Ascending aorta (tissue), 2 donors: Measurements from ENCODE around the gene FIGNL1. TPM values are rescaled to one million over a fixed set of nuclear protein-coding genes. Genes with fewer than 3 reads are reported as not detected.

ENCODE experiments used
- DNase-seq, 2 donors: peaks; one replicate each; pipeline ENCODE4 v3.0.0-alpha.2; 2019; ENCODE audit warnings: low spot score in 2 of 2
- H3K27ac ChIP-seq, 2 donors: fragments of 200-600 bp; sonication (generic); one replicate each; pipeline ENCODE4 v1.5.1; 2016 to 2017; ENCODE audit warnings: mild to moderate bottlenecking in 1 of 2
- H3K27me3 ChIP-seq: fragments of 200-600 bp; sonication (generic); one replicate; pipeline ENCODE4 v1.5.1; 2017
- H3K36me3 ChIP-seq, 2 donors: fragments of 200-600 bp; sonication (generic); one replicate each; pipeline ENCODE4 v1.5.1; 2016
- H3K4me1 ChIP-seq, 2 donors: fragments of 200-600 bp; sonication (generic); one replicate each; pipeline ENCODE4 v1.5.1; 2016 to 2017; ENCODE audit warnings: mild to moderate bottlenecking in 1 of 2
- H3K4me3 ChIP-seq, 2 donors: fragments of 200-600 bp; sonication (generic); one replicate each; pipeline ENCODE4 v1.5.1; 2016 to 2017; ENCODE audit warnings: mild to moderate bottlenecking in 1 of 2
- H3K9me3 ChIP-seq, 2 donors: fragments of 200-600 bp; sonication (generic); one replicate each; pipeline ENCODE4 v1.5.1; 2016
- CTCF ChIP-seq, 3 experiments: fragments of 200-600 bp in 2 of 3; fragments of 450-650 bp in 1 of 3; sonication (generic) in 2 of 3; IDR thresholded peaks; one replicate each; pipeline ENCODE4 v1.5.1; 2016 to 2019; ENCODE audit warnings: antibody characterized with exemption in 3 of 3, mild to moderate bottlenecking in 1 of 3, moderate library complexity in 1 of 3
- intact Hi-C: fragments of 100-400 bp; cut with DNase I; formaldehyde crosslinking; loops from one replicate; pipeline ENCODE4 v1.15.1; 2023
- total RNA-seq: library from RNA; depleted of rRNA; stranded (reverse); fragments of >200 nt; gene quantifications from one replicate; pipeline ENCODE4 v1.1.0, GENCODE V29; 2016

The FIGNL1 gene
- total RNA-seq, 1 donor from 2014 or later, result 0.32 TPM

- Histone ChIP-seq H3K9me3 (no peaks in the 10 kb centered on the region), H3K4me3 (no peak overlapping the region), H3K36me3 (no peaks in the 10 kb centered on the region), H3K27me3 (no peaks in the 10 kb centered on the region), H3K27ac (no peak overlapping the region), H3K4me1 (no peaks in the 10 kb centered on the region)
- no peak for DNase-seq
- intact Hi-C loops, result no loop called here
- TF ChIP-seq CTCF (IDR thresholded peaks at IDR 0.05), result no peak
These were observed 37.2 kb downstream of the FIGNL1 start for GRCh38 chr7:50412973-50413372.

GRCh38 chr7:50411332-50411731, 38.8 kb downstream of the FIGNL1 start:
- no peaks in the 10 kb centered on the region for H3K9me3 ChIP-seq
- H3K4me1 ChIP-seq, result no peaks in the 10 kb centered on the region
- intact Hi-C loops, result no loop called here
- DNase-seq, result no peak
- TF ChIP-seq CTCF (IDR thresholded peaks at IDR 0.05), result no peak
- H3K4me3 ChIP-seq, result no peak overlapping the region
- no peaks in the 10 kb centered on the region for H3K27me3 ChIP-seq
- no peak overlapping the region for H3K27ac ChIP-seq
- H3K36me3 ChIP-seq, result no peaks in the 10 kb centered on the region

GRCh38 chr7:50409856-50410745, 40.0 kb downstream of the FIGNL1 start:
- Histone ChIP-seq H3K36me3 (no peaks in the 10 kb centered on the region), H3K9me3 (no peaks in the 10 kb centered on the region), H3K27me3 (no peaks in the 10 kb centered on the region), H3K4me1 (no peaks in the 10 kb centered on the region), H3K27ac (no peak overlapping the region), H3K4me3 (no peak overlapping the region)
- intact Hi-C loops, result no loop called here
- DNase-seq, result no peak
- TF ChIP-seq CTCF (IDR thresholded peaks at IDR 0.05), result no peak

GRCh38 chr7:50406935-50407334, 43.2 kb downstream of the FIGNL1 start:
- TF ChIP-seq CTCF (IDR thresholded peaks at IDR 0.05), result no peak
- intact Hi-C loops, result no loop called here
- no peak overlapping the region for H3K27ac ChIP-seq
- H3K4me1 ChIP-seq, result no peaks in the 10 kb centered on the region
- no peaks in the 10 kb centered on the region for H3K36me3 ChIP-seq
- DNase-seq, result no peak
- H3K4me3 ChIP-seq, result no peak overlapping the region
- no peaks in the 10 kb centered on the region for H3K27me3 ChIP-seq
- no peaks in the 10 kb centered on the region for H3K9me3 ChIP-seq

GRCh38 chr7:50405221-50405620, 44.9 kb downstream of the FIGNL1 start:
- DNase-seq, result no peak
- no peak overlapping the region for H3K4me3 ChIP-seq
- intact Hi-C loops, result no loop called here
- TF ChIP-seq CTCF (IDR thresholded peaks at IDR 0.05), result no peak
- H3K27ac ChIP-seq, result no peak overlapping the region
- H3K36me3 ChIP-seq, result no peaks in the 10 kb centered on the region
- H3K27me3 ChIP-seq, result no peaks in the 10 kb centered on the region
- no peaks in the 10 kb centered on the region for H3K4me1 ChIP-seq
- no peaks in the 10 kb centered on the region for H3K9me3 ChIP-seq
